ENCODE data around the gene DKK3.

DNA sequence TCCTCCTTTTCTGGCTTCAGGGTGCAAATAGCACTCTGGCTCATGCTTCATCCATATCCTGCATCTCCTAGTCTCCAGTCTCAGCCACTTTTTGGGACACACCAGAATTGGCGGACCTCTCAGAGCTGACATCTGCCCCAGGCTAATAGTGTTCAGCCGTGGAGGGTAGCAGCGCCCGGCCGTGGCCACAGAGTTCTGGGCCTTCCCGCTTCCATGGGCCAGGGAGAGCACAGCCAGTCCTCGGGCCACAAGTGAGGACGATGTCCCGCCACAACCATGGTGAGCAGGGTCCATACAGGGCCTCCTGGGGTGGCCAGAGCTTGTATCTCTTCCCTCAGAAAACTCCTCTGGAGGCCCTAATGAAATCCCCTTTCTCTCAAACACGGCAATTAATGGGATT is 26.0 kb downstream of the DKK3 start:
- TF ChIP-seq CSDC2 (CRISPR knock-in tag; IDR thresholded peaks at IDR 0.05) (no peak), CREB5 (CRISPR knock-in tag; IDR thresholded peaks at IDR 0.05; ENCODE audit: low read depth) (no peak)
- TF ChIP-seq, protein P1, sequence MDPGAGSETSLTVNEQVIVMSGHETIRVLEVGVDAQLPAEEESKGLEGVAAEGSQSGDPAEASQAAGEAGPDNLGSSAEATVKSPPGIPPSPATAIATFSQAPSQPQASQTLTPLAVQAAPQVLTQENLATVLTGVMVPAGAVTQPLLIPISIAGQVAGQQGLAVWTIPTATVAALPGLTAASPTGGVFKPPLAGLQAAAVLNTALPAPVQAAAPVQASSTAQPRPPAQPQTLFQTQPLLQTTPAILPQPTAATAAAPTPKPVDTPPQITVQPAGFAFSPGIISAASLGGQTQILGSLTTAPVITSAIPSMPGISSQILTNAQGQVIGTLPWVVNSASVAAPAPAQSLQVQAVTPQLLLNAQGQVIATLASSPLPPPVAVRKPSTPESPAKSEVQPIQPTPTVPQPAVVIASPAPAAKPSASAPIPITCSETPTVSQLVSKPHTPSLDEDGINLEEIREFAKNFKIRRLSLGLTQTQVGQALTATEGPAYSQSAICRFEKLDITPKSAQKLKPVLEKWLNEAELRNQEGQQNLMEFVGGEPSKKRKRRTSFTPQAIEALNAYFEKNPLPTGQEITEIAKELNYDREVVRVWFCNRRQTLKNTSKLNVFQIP (CRISPR knock-in tag; IDR thresholded peaks at IDR 0.05; ENCODE audit: borderline replicate concordance, low read depth): no peak

All from SK-N-SH treated with all-trans-retinoic acid at 6 μM for 48 hours (cell line).